Endothelial cell of umbilical vein (primary cell): Measurements from ENCODE around the gene CCDC124.
"Not testable (repeated sequence)": the region's sequence is repeated elsewhere in the genome, so short reads cannot be mapped to it uniquely, and the experiment has no call there.

ENCODE experiments used
- CTCF ChIP-seq, 2 donors: IDR thresholded peaks; 1 replicate in 1 of 2; 2 replicates in 1 of 2; pipeline ENCODE4 v1.5.1; 2011; ENCODE audit warnings: low read length in 2 of 2, mild to moderate bottlenecking in 2 of 2, moderate library complexity in 2 of 2, control low read depth in 1 of 2, inconsistent platforms in 1 of 2, low read depth in 1 of 2; ENCODE audit not compliant: insufficient read depth in 1 of 2; ENCODE audit errors: extremely low read depth in 1 of 2
- EZH2 ChIP-seq: IDR thresholded peaks from 2 replicates; pipeline ENCODE4 v1.6.1; 2012; ENCODE audit warnings: borderline replicate concordance, low read depth, mild to moderate bottlenecking, moderate library complexity, low read length, inconsistent platforms; ENCODE audit not compliant: severe bottlenecking
- MAX ChIP-seq: IDR thresholded peaks from 2 replicates; pipeline ENCODE4 v1.6.1; 2011; ENCODE audit not compliant: insufficient read depth, insufficient read length
- MYC ChIP-seq: IDR thresholded peaks from one replicate; pipeline ENCODE4 v1.6.1; 2011; ENCODE audit warnings: mild to moderate bottlenecking, low read depth, low read length
- POLR2A ChIP-seq: IDR thresholded peaks from 2 replicates; pipeline ENCODE4 v1.6.1; 2012; ENCODE audit warnings: low read depth, mild to moderate bottlenecking, control low read depth, low read length

GRCh38 chr19:17887221-17887620 is 45.6 kb upstream of the CCDC124 start:
- TF ChIP-seq CTCF (IDR thresholded peaks at IDR 0.05; ENCODE audit: extremely low read depth in 1 of 2, insufficient read depth in 1 of 2, low read depth in 1 of 2, low read length in 2 of 2); POLR2A; EZH2; MAX; MYC: not testable (repeated sequence)
